ENCODE data around the gene BRD3.

- TF ChIP-seq MAX (IDR thresholded peaks at IDR 0.05) (no peak), NR3C1 (IDR thresholded peaks at IDR 0.05) (no peak), GATA3 (IDR thresholded peaks at IDR 0.05; ENCODE audit: borderline replicate concordance) (no peak), POLR2A (IDR thresholded peaks at IDR 0.05; ENCODE audit: low read length) (no peak), CEBPB (IDR thresholded peaks at IDR 0.05) (no peak), CHD2 (IDR thresholded peaks at IDR 0.05; ENCODE audit: low read length, partially characterized antibody) (no peak), JUNB (IDR thresholded peaks at IDR 0.05) (no peak), CTCF (IDR thresholded peaks at IDR 0.05) (no peak), EP300 (IDR thresholded peaks at IDR 0.05) (no peak), MYC (IDR thresholded peaks at IDR 0.05; ENCODE audit: borderline replicate concordance, low read length) (no peak), POLR2AphosphoS2 (conservative IDR thresholded peaks at IDR 0.05; ENCODE audit: low read length) (no peak), CHD4 (IDR thresholded peaks at IDR 0.05; ENCODE audit: borderline replicate concordance) (no peak), HMGXB4 (CRISPR knock-in tag; IDR thresholded peaks at IDR 0.05; ENCODE audit: borderline replicate concordance) (no peak), CBX8 (IDR thresholded peaks at IDR 0.05) (no peak)
Measured at GRCh38 chr9:133980864-133981588, 86.8 kb downstream of the BRD3 start.

All from A549 (cell line).